HG03066 (cell line): ENCODE data around the gene RRAGB.
"Not testable (repeated sequence)": the region's sequence is repeated elsewhere in the genome, so short reads cannot be mapped to it uniquely, and the experiment has no call there.

Source experiments
- ATAC-seq: cut with Tn5 transposase; IDR thresholded peaks from one replicate; pipeline ENCODE4 v1.9.1; 2021; ENCODE audit warnings: low read depth; ENCODE audit not compliant: unreplicated experiment

Gene RRAGB

DNA sequence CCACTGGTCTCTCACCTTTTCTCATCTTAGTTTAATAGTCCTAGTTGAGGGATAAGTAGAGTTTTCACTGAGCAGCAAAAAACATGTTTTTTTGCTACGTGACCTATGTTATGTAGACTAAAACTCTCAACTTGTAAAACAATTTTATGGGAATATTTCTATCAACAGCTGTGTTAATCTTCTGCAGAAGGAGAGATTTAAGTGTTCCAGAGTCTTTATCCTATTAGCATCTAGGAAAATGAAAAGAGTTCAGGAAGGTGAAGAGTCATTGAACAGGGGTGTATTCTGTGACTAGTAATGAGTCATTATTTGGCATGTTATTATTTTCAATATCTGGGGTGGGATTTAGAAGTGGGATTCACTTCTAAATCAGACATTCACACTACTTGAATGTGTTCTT, 41.9 kb downstream of the RRAGB start:
- ATAC-seq: no peak

GRCh38 chrX:55767100-55767499, 49.6 kb downstream of the RRAGB start:
- no peak for ATAC-seq

GRCh38 chrX:55774419-55774818, 56.9 kb downstream of the RRAGB start:
- not testable (repeated sequence) for ATAC-seq

DNA sequence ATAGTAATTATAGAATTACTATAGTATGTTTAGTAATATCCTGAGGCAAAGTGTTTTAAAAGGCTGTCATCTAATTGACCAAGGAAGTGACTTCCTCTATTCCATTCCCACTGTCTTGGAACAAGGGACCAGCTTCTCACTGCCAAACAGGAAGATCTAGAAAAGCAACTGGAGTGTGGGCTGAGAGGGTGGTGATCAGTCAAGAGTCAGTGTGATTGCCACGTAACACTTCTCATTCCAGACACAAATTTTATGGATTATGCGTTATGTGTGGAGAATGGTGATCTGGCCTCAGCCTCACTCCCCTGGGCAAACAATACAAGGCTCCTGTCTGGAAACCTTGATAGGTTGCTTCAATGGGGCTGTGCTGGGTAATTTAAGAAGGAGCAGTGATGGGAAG, 60.0 kb downstream of the RRAGB start:
- no peak for ATAC-seq

GRCh38 chrX:55778322-55778721, 60.8 kb downstream of the RRAGB start:
- ATAC-seq: no peak

DNA sequence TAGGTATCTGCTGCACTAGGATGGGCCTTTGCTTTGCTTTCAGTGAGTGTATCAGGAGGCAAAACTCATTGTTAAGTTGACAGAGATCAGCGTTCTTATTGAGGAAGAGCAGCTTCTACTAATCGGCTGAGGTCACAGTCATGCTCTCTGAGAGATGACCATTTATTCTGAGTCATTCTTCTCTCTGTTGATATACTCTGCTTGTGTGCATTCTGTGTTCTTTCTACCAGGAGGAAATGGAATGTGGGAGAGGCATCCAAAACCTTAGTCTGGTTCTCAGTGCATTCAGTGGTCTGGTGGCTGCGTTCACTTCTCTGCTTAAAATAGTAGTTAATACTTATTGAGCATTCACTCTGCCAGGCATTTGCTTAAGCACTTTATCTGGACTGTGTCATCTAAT, 66.2 kb downstream of the RRAGB start:
- no peak for ATAC-seq

DNA sequence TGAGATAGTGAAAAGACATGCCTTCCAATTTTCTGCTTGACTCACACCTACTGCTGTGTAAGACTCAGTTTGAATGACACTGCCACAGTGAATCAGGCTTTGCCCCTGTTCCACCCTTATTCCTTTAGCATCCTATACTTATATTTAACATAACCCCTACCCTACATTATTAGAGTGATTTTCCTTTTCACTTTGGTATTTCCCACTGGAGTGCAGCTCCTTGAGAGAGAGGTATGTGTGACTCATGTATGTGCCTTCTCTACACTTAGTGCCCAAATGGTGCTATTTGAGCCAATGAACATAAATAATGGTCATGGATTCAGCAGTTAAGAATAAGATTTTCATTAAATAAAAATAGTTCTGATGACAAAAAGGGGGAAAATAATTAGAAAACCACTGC, 69.5 kb downstream of the RRAGB start:
- ATAC-seq: no peak

GRCh38 chrX:55787727-55788126, 70.2 kb downstream of the RRAGB start:
- no peak for ATAC-seq

DNA sequence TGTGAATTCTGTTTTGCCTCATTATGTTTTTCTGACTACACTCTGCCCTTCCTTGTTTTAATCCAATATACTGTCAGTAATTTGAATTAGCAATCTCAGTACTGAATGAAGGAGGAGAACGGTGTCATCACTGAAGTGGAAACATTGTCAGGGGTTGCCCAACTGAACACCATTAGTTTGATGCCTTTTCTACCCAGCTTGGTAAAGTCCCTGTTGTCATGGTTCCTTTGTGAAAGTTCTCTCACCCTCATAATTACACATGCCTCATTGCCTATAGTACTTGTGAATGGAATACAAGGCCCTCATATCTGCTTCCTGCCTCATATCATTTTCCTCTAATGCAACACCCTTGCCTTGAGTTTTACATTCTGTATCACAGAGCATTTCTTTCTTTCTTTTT, 76.9 kb downstream of the RRAGB start:
- no peak for ATAC-seq

GRCh38 chrX:55796496-55796895, 78.9 kb downstream of the RRAGB start:
- no peak for ATAC-seq

GRCh38 chrX:55801811-55802210, 84.3 kb downstream of the RRAGB start:
- ATAC-seq: no peak
